NCI-H2107 treated with DMSO at 0.1 percent for 48 hours (cell line): ENCODE data around the gene TOGARAM2.

Source experiments
- DNase-seq: peaks from one replicate; lab custom pipeline; 2025; ENCODE audit not compliant: unreplicated experiment; lab: John Stamatoyannopoulos, UW

The TOGARAM2 gene

GRCh38 chr2:29017716-29018435 lies 36.8 kb downstream of the TOGARAM2 start:
- DNase-seq: no peak

- DNase-seq: no peak
These were observed 40.8 kb downstream of the TOGARAM2 start for GRCh38 chr2:29021886-29022285.

DNA sequence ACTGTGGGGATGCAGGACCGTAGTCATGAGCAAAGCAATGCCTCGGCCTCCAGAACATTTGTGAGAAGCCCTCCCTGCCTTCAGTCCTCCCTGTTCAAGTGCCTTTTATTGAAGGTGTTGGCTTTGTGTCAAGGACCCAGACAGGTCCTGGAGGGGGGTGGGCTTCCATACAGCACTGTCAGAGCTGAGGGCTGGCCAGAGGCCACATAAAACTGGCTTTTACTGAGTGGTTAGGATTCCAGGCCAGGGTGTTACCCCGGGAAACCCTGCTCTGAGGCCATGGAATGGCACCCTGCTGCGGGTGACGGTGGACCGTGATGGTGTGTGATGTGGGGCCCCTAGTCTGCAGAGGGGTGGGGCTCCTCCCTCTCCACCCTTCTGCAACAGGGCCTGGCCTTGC lies 41.6 kb downstream of the TOGARAM2 start:
- DNase-seq: no peak

DNA sequence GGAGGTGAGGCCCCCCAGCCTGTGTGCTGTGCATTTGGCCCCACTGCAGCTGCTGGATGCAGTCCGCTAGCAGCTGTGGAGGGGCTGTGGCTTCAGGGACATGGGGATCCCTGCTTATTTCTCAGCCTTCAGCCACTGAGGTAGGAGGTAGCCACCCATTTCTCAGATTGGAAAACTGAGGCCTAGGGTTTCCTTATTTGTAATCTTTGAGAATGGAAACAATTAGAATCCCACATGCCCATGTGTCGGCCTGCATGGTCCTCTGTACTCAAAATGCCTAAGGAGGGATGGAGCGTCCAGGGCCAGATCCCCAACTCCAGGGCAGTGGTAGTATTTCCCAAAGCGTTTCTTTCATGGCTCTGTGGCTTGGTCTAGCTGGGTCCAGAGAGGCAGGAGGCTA lies 42.1 kb downstream of the TOGARAM2 start:
- no peak for DNase-seq

GRCh38 chr2:29024882-29025430 lies 43.9 kb downstream of the TOGARAM2 start:
- DNase-seq: no peak

GRCh38 chr2:29025711-29026110 lies 44.6 kb downstream of the TOGARAM2 start:
- no peak for DNase-seq

- no peak for DNase-seq
These were observed 49.9 kb downstream of the TOGARAM2 start for GRCh38 chr2:29031046-29031445.

DNA sequence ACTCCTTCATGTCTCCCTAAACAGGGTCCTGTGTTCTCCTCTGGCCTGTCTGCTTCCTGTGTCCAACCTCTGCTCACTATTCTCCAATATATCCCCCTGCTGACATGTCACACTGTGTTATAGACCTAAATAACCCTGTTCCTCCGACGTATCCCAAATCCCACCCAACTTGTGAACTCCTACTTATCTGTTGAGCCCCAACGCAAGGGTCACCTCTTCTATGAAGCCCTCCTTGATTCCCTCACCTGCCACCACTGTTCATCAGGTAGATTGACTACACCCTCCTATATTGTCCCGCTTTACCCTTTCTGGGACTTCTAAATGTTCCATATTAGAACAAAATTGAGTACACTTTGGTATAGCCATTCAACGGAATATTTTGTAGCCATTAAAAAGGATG lies 51.1 kb downstream of the TOGARAM2 start:
- DNase-seq: no peak

DNA sequence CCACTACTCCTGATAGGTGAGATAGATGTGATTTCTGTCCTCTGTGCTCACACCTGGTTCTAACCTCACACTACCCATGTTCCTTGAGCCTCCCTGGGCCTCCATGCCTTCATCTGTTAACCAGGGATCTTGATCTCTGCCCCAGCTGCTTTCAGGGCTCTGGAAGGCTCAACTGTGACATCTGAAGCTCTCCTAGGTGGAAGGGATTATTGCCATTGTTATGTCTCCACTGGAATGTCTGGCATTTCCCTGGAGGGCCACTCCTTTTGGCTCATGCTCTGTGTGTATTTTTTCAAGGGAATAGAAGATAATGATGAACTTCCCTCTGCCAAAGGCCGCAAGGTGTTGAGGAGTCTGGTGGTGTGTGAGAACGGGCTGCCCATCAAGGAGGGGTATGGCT lies 52.1 kb downstream of the TOGARAM2 start:
- no peak for DNase-seq

- DNase-seq: no peak
These were observed 52.6 kb downstream of the TOGARAM2 start for GRCh38 chr2:29033656-29034055.

DNA sequence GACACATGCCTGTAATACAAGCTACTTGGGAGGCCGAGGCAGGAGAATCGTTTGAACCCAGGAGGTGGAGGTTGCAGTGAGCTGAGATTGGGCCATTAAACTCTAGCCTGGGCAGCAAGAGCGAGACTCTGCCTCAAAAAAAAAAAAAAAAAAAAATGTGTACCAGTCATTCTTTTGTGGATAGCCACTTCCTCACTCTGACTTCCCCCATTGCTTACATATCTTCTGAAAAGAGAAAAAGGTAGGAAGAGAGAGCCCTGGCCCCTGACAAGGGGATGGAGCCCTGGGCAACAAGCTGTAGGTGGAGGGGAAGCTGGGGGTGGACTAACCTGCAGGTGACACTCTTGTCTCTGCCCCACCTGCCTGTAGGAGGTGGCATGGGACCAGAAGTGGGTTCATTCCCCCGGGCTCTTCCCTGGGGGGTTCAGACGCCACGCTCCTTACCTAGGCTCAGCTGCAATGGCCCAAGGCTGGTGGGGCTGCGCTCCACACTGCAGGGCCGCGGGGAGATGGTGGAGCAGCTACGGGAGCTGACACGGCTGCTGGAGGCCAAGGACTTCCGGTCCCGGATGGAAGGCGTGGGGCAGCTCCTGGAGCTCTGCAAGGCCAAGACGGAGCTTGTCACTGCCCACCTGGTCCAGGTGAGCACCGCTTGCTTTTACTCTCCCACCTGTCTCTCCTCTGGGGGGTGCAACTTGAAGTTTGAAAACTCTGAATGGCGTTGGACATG lies 54.1 kb downstream of the TOGARAM2 start:
- no peak for DNase-seq

- no peak for DNase-seq
These were observed 58.8 kb downstream of the TOGARAM2 start for GRCh38 chr2:29039718-29040480.

GRCh38 chr2:29040552-29040951 lies 59.5 kb downstream of the TOGARAM2 start:
- no peak for DNase-seq

DNA sequence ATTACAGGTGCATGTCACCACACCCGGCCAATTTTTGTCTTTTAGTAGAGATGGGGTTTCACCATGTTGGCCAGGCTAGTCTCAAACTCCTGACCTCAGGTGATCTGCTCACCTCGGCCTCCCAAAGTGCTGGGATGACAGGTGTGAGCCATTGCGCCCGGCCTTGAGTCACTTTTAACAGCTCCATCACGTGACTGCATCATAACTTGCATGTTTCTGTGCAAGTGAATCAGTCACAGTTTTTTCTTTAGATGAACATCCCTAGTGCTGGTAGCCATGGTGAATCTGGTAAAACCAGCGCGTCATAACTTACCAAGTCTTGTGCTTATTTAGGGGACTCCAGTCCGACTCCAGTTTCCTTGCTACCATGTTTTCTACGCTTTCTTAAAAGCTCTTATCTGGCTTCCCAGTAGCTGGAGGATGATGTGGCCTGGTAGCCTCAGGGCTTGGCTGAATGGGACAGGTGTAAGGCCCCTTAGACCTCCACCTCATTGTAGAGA lies 60.1 kb downstream of the TOGARAM2 start:
- no peak for DNase-seq

DNA sequence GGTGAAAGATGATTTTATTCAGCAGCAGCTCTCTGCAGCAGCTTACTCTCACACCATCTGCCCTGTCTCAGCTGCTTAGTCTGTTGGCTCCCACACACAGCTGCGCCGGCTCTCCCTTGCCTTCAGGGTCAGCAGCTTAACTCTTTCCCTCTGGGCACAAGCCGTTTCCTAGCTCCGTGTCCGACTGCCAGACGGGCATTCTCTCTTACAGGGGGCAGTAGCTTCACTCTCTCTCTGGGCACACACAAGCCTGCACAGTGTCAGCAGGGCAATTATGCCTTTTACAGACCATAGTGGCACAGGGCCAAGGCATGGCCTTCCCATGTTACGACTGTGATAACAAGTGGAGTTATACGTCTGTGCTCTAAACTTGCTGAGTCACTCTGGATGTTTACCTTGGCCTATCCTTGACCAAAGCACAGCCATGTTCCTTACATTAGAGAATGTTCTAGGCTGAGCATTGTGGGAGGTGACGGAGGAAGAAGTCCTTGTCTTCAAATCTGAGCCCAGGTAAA lies 61.5 kb downstream of the TOGARAM2 start:
- no peak for DNase-seq

DNA sequence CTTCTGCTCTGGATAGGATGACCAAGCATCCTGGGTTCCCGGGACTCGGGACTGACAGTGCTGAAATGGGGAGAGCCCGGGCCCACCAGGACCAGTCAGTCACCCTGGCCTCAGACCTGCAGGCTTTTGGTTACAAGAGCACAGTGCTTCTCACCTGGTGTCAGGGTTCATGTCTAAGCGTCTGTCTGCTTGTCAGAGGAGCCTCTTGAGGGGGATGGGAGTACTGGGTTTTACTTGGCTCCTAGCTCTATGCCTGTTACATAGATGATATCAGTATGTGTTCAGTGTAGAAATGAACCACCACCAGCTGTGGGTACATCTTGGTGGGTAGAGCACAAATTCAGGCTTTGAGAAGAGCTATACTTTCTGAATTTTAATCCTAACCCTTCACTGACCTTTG lies 63.4 kb downstream of the TOGARAM2 start:
- DNase-seq: no peak

- no peak for DNase-seq
These were observed 65.2 kb downstream of the TOGARAM2 start for GRCh38 chr2:29046321-29046720.

DNA sequence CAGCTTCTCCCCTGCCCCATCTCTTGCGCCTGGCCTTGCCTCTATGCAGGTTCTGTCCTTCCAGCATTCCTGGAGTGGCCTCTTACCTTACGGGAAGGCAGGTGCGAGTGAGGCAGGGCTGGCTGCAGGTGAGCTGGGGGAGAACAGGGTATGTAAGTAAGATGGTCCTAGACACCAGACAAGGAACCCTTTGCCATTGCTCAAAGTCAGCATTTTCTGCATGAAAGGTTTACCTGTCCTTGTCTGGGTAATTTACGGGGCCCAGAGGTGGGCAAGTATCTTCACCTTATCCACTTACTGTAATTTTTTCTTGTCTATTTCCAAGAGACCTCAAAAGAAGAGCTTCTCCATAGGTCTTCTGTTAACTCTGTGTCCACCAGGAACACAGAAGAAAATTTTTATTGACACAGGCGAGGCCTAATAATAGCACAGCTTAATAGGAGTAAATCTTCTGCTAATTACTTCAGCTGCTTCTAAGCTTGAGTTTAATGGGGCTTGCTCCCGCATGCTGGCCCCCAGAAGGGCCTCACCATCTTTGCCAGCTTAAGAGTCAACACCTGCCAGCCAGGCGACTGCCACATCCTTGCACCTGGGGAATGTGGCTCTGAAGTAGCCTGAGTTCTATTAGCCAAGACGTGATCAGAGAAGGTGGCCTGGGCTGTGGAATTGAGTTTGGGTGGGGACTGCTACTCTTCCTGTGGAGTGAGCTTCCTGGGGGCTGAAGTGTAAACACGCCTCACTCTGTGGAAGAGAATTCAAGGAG lies 66.2 kb downstream of the TOGARAM2 start:
- no peak for DNase-seq

DNA sequence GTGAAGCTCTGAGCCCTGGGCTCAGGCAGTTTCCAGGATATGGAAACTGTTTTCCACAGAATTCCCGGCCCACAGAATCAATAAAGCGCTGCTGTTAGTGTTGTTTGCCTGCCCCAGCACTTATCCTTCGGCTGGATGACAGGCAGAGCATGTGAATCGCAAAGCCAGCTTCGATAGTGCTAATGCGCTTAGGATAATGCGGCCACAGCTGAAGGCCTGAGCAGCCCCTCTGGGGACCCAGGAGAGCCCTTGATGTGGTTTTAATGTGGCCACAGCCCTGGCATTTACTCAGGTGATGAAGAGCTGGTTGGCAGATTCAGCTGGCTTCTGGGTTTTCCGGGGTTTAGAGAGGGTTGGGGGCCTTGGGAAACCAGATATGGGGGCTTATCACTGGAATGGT lies 69.5 kb downstream of the TOGARAM2 start:
- DNase-seq: peak; percentile 20

- DNase-seq: no peak
These were observed 70.6 kb downstream of the TOGARAM2 start for GRCh38 chr2:29051730-29052129.
